Measurements from ENCODE around the gene LONRF2.

Gene LONRF2

DNA sequence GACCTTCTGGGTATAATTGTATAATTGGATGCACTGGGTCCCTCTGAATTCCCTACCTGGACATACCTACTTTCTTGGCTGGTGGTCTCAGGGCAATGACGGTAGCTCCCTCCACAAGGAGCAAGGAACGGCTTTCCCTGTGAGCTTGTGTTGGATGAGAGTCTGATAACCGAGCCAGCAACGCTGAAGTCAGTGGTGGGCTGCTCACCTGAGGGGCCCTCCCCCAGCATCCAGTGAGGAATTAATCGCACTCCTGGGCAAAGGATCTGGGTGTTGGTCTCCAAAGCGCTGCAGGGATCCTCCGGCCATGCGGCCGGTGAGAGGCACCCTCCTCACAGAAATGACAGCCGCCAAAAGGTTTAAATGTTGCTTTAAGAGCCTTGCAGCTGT is 47.1 kb downstream of the LONRF2 start:
- no peak for DNase-seq (ENCODE audit: low read depth)

DNA sequence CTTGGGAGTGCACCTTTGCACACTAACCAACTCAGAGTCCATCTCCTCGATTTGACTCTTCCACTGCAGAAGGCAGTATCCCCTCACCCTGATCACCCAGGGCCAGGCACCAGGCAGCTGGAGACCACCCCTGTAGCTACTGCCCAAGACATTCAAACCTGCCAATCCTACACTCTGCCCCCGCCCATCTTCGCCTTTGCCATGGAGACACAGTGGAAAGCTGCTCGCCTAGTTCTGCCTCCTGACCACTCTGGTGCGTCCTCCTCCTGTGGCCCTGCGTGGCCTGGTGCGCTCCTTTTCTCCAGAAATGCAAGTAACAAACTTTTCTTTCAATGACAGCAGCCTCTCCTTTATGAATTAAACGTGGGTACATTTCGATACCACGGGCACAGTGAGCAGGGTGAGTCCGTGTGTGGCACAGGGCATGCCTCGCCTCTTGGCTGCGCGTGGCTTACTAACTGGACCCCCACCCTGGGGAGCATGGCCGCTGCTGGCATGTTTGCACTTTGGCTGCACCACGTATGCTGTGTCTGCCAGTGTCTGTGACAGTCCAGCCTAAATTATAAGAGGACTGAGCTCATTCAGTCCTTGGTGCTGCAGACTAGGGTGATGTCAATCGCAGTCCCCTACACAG is 47.6 kb downstream of the LONRF2 start:
- no peak for DNase-seq (ENCODE audit: low read depth)

DNA sequence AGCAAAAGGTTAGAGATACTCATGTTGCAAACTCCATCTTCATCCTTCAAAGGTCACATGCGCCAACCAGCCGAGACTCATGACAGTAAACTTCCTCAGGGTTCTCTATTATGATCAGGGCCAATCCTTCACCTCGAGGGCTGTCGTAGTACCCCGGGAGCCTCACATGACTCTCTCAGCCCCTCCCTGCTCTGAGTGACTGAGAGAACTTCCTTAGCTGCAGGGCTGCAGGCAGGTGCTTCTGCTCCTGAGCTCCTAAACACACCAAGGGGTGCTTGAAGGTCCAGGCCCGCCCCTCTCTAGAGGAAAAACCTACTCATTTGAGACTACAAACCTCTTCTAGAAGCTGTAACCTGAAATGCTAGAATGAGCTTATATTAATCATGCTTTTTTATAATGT is 48.2 kb downstream of the LONRF2 start:
- DNase-seq (ENCODE audit: low read depth): no peak

GRCh38 chr2:100273387-100273786 is 48.9 kb downstream of the LONRF2 start:
- DNase-seq (ENCODE audit: low read depth): no peak

GRCh38 chr2:100272841-100273329 is 49.4 kb downstream of the LONRF2 start:
- DNase-seq (ENCODE audit: low read depth): no peak

- DNase-seq (ENCODE audit: low read depth): no peak
These were observed 51.1 kb downstream of the LONRF2 start for GRCh38 chr2:100271210-100271609.

- DNase-seq (ENCODE audit: low read depth): no peak
These were observed 51.7 kb downstream of the LONRF2 start for GRCh38 chr2:100270381-100271146.

- DNase-seq (ENCODE audit: low read depth): no peak
These were observed 52.4 kb downstream of the LONRF2 start for GRCh38 chr2:100269889-100270288.

- DNase-seq (ENCODE audit: low read depth): no peak
These were observed 53.3 kb downstream of the LONRF2 start for GRCh38 chr2:100268986-100269385.

- no peak for DNase-seq (ENCODE audit: low read depth)
These were observed 54.5 kb downstream of the LONRF2 start for GRCh38 chr2:100267751-100268150.

GRCh38 chr2:100266126-100266525 is 56.2 kb downstream of the LONRF2 start:
- DNase-seq (ENCODE audit: low read depth): no peak

DNA sequence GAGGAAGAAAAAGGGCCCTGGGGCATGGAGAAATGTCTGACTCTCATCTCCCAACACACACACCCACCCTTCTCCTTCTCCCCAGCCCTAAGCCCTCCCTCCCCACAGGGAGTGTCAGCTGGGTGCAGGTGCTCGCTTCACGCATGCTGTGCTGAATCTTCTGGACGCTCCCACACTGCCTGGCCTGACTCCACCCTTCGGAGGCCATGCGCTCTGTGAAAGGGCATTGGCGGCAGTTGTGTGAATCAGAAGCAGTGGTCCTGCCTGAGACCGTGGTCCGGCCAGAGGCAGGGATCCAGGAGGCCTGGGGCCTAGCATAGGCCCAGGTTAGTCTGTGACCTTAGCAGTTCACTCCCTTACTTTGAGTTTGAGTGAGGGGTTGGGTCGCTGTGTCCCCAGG is 57.1 kb downstream of the LONRF2 start:
- no peak for DNase-seq (ENCODE audit: low read depth)

- no peak for DNase-seq (ENCODE audit: low read depth)
These were observed 57.6 kb downstream of the LONRF2 start for GRCh38 chr2:100264651-100265050.

DNA sequence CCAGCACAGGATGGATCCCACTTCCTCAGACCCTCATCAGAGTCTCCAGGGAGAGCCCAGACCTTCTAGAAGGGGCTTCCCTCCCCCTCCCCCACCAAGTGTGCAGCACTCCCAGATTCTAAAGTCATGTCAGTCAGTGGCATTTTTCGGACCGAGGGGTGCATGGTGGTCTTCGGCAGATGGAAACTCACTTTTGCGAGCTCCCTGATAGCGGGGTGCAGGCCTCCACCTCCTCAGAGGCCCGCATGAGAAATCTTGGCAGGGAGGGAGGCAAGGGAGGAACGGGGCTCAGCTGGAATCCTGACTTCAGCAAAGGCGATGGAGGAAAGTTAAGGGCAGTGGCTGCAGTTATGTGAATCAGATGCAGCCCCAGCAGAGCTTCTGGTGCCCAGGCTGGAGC is 58.2 kb downstream of the LONRF2 start:
- no peak for DNase-seq (ENCODE audit: low read depth)

DNA sequence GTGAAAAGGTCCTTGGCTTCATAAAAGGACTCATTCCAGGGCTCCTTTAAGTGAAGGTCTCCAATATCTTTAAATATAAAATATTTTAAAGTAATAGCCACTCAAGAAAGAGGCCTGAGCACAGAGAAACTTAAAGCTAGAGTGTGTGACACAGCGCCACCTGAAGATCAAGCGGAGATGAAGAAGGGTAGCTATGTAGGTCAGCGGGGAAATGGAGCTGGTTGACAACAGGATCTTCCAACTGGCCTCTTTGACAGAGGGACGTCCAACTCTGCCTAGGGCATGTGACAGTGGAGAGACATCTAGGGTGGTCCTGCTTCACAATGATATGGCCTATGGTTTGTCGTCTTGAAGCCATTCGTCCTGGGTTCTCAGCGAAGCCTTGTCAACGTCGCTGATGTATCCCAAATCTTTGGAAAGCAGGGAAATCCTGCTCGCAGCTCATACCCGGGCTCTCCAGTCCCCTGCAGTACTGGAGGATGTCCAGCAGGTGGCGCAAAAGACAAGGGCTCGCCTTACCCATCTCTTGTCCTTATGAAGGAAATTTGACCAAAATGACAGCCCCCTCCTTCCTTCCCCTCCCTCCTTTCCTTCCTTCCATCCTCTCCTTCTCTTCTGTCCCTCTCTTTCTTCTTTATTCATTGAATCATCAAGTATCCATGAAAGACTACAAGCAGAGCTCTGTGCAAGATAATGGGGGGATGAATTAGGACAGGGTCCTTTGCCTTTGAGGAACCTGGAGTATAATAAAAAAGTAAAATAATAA is 59.6 kb downstream of the LONRF2 start:
- peak; percentile 76 for DNase-seq (ENCODE audit: low read depth)

DNA sequence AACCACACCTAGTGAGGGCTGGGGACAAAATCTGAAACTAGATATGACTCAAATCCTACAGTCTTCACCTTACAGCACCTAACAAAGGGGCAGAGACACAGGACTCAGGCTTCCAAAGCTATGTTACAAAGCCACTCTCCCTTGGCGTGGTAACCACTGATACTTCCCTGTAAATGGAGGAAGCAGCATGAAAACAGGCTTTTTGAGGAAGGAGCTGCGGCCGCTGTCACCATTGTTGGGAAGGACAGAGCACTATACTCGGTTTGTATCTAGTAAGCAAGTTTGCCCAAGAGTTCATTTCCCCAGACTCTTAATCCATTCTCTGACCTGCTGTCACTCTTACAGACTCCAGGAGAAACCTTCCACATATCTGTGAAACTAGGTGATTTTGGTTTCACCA is 60.3 kb downstream of the LONRF2 start:
- no peak for DNase-seq (ENCODE audit: low read depth)

GRCh38 chr2:100260712-100261620 is 61.3 kb downstream of the LONRF2 start:
- DNase-seq (ENCODE audit: low read depth): peak; percentile 83

DNA sequence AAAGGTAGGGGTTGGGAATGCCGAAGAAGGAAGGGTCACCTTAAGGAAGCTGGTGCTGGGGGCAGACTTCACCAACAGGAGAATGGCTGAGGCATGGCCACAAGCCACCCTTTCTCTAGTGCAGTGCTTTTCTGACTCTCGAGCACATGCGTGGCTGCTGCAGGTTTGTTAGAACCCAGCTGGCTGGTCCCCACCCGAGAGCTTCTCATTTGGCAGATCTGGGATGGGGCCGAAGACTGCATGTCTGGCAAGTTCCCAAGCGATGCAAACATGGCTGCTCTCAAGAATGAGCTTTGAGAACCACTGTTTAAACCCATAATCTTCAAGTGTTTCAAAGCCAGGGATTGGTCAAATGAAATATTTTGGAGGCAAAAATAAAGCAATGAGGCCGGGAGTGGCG is 63.2 kb downstream of the LONRF2 start:
- DNase-seq (ENCODE audit: low read depth): no peak

GRCh38 chr2:100257939-100258338 is 64.4 kb downstream of the LONRF2 start:
- peak; percentile 37 for DNase-seq (ENCODE audit: low read depth)

- DNase-seq (ENCODE audit: low read depth): no peak
These were observed 65.5 kb downstream of the LONRF2 start for GRCh38 chr2:100256849-100257248.

- no peak for DNase-seq (ENCODE audit: low read depth)
These were observed 65.9 kb downstream of the LONRF2 start for GRCh38 chr2:100256416-100256815.
